HG02884 (cell line): Measurements from ENCODE around the gene DGCR2.
"Not testable (repeated sequence)": the region's sequence is repeated elsewhere in the genome, so short reads cannot be mapped to it uniquely, and the experiment has no call there.

Source experiments
- ATAC-seq: cut with Tn5 transposase; IDR thresholded peaks from one replicate; pipeline ENCODE4 v1.9.1; 2021; ENCODE audit warnings: mild to moderate bottlenecking, moderate library complexity; ENCODE audit not compliant: unreplicated experiment

DGCR2 gene

GRCh38 chr22:19062139-19062942 lies 59.9 kb downstream of the DGCR2 start:
- no peak for ATAC-seq

- ATAC-seq = no peak
Observed at GRCh38 chr22:19061471-19062138, 60.6 kb downstream of the DGCR2 start.

- ATAC-seq = no peak
Observed at GRCh38 chr22:19060356-19061009, 61.7 kb downstream of the DGCR2 start.

- ATAC-seq = no peak
Observed at GRCh38 chr22:19059481-19060278, 62.5 kb downstream of the DGCR2 start.

- ATAC-seq = no peak
Observed at GRCh38 chr22:19058713-19059451, 63.3 kb downstream of the DGCR2 start.

- no peak for ATAC-seq
Observed at GRCh38 chr22:19057999-19058491, 64.2 kb downstream of the DGCR2 start.

GRCh38 chr22:19057539-19057938 lies 64.7 kb downstream of the DGCR2 start:
- ATAC-seq = no peak

GRCh38 chr22:19056951-19057401 lies 65.2 kb downstream of the DGCR2 start:
- no peak for ATAC-seq

GRCh38 chr22:19055801-19056200 lies 66.4 kb downstream of the DGCR2 start:
- ATAC-seq = no peak

- no peak for ATAC-seq
Observed at GRCh38 chr22:19052941-19053541, 69.2 kb downstream of the DGCR2 start.

GRCh38 chr22:19051381-19052072 lies 70.7 kb downstream of the DGCR2 start:
- no peak for ATAC-seq

GRCh38 chr22:19050847-19051246 lies 71.4 kb downstream of the DGCR2 start:
- ATAC-seq = not testable (repeated sequence)

- ATAC-seq = no peak
Observed at GRCh38 chr22:19050117-19050516, 72.1 kb downstream of the DGCR2 start.

- ATAC-seq = no peak
Observed at GRCh38 chr22:19048531-19048930, 73.7 kb downstream of the DGCR2 start.

GRCh38 chr22:19047993-19048392 lies 74.2 kb downstream of the DGCR2 start:
- no peak for ATAC-seq

- no peak for ATAC-seq
Observed at GRCh38 chr22:19046719-19047609, 75.2 kb downstream of the DGCR2 start.

- ATAC-seq = no peak
Observed at GRCh38 chr22:19046287-19046686, 75.9 kb downstream of the DGCR2 start.

GRCh38 chr22:19045094-19045493 lies 77.1 kb downstream of the DGCR2 start:
- ATAC-seq = no peak
